ENCODE measurements around the gene TMEM163. TPM values are rescaled to one million over a fixed set of nuclear protein-coding genes. Genes with fewer than 3 reads are reported as not detected.

TMEM163 gene
- total RNA-seq, 1 experiment from 2014 or later, result 4.1 TPM

GRCh38 chr2:134490559-134490958 lies 228.2 kb downstream of the TMEM163 start:
- no peak for TF ChIP-seq CTCF (IDR thresholded peaks at IDR 0.05; ENCODE audit: insufficient read depth in 1 of 2, low read depth in 1 of 2, low read length in 1 of 2, severe bottlenecking in 1 of 2, unreplicated experiment in 1 of 2)
- POLR2A ChIA-PET, result interaction anchor here (0.6 kb wide), 1 partner anchor 673 kb away, joined by 3 read pairs; no protein-coding TSS in a partner anchor
- no peak for DNase-seq
- Histone ChIP-seq H3K4me3 (ENCODE audit: low read depth, low read length) (no peak overlapping the region), H3K9me3 (no peaks in the 10 kb centered on the region), H3K4me1 (no peaks in the 10 kb centered on the region), H3K27me3 (replicated peaks; ENCODE audit: control insufficient read depth, insufficient read depth, low read length) (no peaks in the 10 kb centered on the region), H3K36me3 (ENCODE audit: control insufficient read depth, insufficient read depth, low read length) (no peaks in the 10 kb centered on the region)
- H3K9me3 Mint-ChIP-seq (ENCODE audit: unreplicated experiment), result no peaks in the 10 kb centered on the region
- intact Hi-C loops (cut with micrococcal nuclease; ENCODE audit: unreplicated experiment), result no loop called here
- no TSS peak for BruUV-seq (replicated peaks)
- no peak overlapping the region for H3K4me3 Mint-ChIP-seq (ENCODE audit: unreplicated experiment)
- H3K27me3 Mint-ChIP-seq (ENCODE audit: insufficient read depth, unreplicated experiment), result peaks cover 9% of the 10 kb centered on the region
- H3K36me3 Mint-ChIP-seq (ENCODE audit: insufficient read depth, unreplicated experiment), result no peaks in the 10 kb centered on the region
- CTCF ChIA-PET, result interaction anchor here (0.5 kb wide), 1 partner anchor 167 kb away, joined by 3 read pairs; no protein-coding TSS in a partner anchor
- H3K4me1 Mint-ChIP-seq (ENCODE audit: low read depth, unreplicated experiment), result no peaks in the 10 kb centered on the region
- no peak overlapping the region for H3K27ac Mint-ChIP-seq (ENCODE audit: unreplicated experiment)

GRCh38 chr2:134489732-134490384 lies 228.9 kb downstream of the TMEM163 start:
- Histone ChIP-seq H3K4me3 (ENCODE audit: low read depth, low read length) (no peak overlapping the region), H3K9me3 (no peaks in the 10 kb centered on the region), H3K36me3 (ENCODE audit: control insufficient read depth, insufficient read depth, low read length) (no peaks in the 10 kb centered on the region), H3K27me3 (replicated peaks; ENCODE audit: control insufficient read depth, insufficient read depth, low read length) (no peaks in the 10 kb centered on the region), H3K4me1 (no peaks in the 10 kb centered on the region)
- H3K4me3 Mint-ChIP-seq (ENCODE audit: unreplicated experiment), result no peak overlapping the region
- ChIA-PET POLR2A (no interaction called here), CTCF (interaction anchor here (0.5 kb wide), 1 partner anchor 168 kb away, joined by 3 read pairs; no protein-coding TSS in a partner anchor)
- no peaks in the 10 kb centered on the region for H3K36me3 Mint-ChIP-seq (ENCODE audit: insufficient read depth, unreplicated experiment)
- no peak for DNase-seq
- BruUV-seq (replicated peaks), result no TSS peak
- intact Hi-C loops (cut with micrococcal nuclease; ENCODE audit: unreplicated experiment), result no loop called here
- H3K27me3 Mint-ChIP-seq (ENCODE audit: insufficient read depth, unreplicated experiment), result peaks cover 9% of the 10 kb centered on the region
- TF ChIP-seq CTCF (IDR thresholded peaks at IDR 0.05; ENCODE audit: insufficient read depth in 1 of 2, low read depth in 1 of 2, low read length in 1 of 2, severe bottlenecking in 1 of 2, unreplicated experiment in 1 of 2), result no peak
- H3K4me1 Mint-ChIP-seq (ENCODE audit: low read depth, unreplicated experiment), result no peaks in the 10 kb centered on the region
- no peak overlapping the region for H3K27ac Mint-ChIP-seq (ENCODE audit: unreplicated experiment)
- no peaks in the 10 kb centered on the region for H3K9me3 Mint-ChIP-seq (ENCODE audit: unreplicated experiment)

GRCh38 chr2:134482766-134483340 lies 235.9 kb downstream of the TMEM163 start:
- Histone ChIP-seq H3K9me3 (no peaks in the 10 kb centered on the region), H3K36me3 (ENCODE audit: control insufficient read depth, insufficient read depth, low read length) (no peaks in the 10 kb centered on the region), H3K4me3 (ENCODE audit: low read depth, low read length) (no peak overlapping the region), H3K27me3 (replicated peaks; ENCODE audit: control insufficient read depth, insufficient read depth, low read length) (no peaks in the 10 kb centered on the region), H3K4me1 (no peaks in the 10 kb centered on the region)
- DNase-seq, result no peak
- Mint-ChIP-seq H3K4me1 (ENCODE audit: low read depth, unreplicated experiment) (no peaks in the 10 kb centered on the region), H3K36me3 (ENCODE audit: insufficient read depth, unreplicated experiment) (no peaks in the 10 kb centered on the region), H3K4me3 (ENCODE audit: unreplicated experiment) (no peak overlapping the region), H3K9me3 (ENCODE audit: unreplicated experiment) (no peaks in the 10 kb centered on the region), H3K27ac (ENCODE audit: unreplicated experiment) (no peak overlapping the region), H3K27me3 (ENCODE audit: insufficient read depth, unreplicated experiment) (peaks cover 2% of the 10 kb centered on the region)
- TF ChIP-seq CTCF (IDR thresholded peaks at IDR 0.05; ENCODE audit: insufficient read depth in 1 of 2, low read depth in 1 of 2, low read length in 1 of 2, severe bottlenecking in 1 of 2, unreplicated experiment in 1 of 2), result no peak
- CTCF ChIA-PET, result no interaction called here
- BruUV-seq (replicated peaks), result no TSS peak
- intact Hi-C loops (cut with micrococcal nuclease; ENCODE audit: unreplicated experiment), result no loop called here
- POLR2A ChIA-PET, result no interaction called here

All from Caco-2 (cell line).